HG02885 (cell line): ENCODE measurements around the gene ALPL.
"Not testable (repeated sequence)": the region's sequence is repeated elsewhere in the genome, so short reads cannot be mapped to it uniquely, and the experiment has no call there.

Experiments
- ATAC-seq: cut with Tn5 transposase; IDR thresholded peaks from one replicate; pipeline ENCODE4 v1.9.1; 2021; ENCODE audit warnings: mild to moderate bottlenecking; ENCODE audit not compliant: unreplicated experiment, poor library complexity

The ALPL gene

DNA sequence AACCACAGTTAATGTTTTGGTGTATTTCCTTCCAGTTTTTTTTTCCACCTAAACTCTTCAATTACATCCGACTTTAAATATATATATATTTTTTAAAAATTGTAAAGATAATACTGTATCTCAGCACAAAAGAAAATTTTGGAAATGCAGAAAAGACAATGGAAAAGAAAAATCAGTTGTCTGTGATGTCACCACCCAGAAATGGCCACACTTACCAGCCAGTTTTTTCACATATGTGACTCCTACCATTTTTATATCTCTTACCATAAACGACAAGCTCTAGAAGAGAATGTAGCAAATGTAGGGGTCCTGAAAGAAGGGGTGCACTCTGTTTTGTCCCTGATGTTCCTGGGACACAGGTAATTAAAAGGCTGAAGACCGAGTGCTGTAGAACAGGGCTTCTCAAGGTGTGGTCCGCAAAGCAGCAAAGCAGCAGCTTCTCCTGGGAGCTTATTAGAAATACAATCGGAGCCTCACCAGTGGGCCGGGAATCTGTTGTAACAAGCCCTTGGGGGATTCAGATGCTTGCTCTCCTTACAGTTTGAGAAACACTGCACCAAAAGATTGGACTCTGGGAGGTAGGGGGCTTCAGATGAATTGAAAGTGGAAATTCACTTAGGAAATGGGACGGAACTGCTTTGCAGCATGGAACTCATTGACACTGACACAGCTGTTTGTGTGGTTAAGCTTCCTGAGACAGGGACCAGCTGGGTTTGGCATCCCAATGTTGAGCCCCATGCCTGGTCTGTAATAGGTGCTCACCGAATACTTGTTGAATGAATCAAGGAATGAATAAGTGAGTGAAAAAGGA lies 44.1 kb downstream of the ALPL start:
- ATAC-seq, result no peak

DNA sequence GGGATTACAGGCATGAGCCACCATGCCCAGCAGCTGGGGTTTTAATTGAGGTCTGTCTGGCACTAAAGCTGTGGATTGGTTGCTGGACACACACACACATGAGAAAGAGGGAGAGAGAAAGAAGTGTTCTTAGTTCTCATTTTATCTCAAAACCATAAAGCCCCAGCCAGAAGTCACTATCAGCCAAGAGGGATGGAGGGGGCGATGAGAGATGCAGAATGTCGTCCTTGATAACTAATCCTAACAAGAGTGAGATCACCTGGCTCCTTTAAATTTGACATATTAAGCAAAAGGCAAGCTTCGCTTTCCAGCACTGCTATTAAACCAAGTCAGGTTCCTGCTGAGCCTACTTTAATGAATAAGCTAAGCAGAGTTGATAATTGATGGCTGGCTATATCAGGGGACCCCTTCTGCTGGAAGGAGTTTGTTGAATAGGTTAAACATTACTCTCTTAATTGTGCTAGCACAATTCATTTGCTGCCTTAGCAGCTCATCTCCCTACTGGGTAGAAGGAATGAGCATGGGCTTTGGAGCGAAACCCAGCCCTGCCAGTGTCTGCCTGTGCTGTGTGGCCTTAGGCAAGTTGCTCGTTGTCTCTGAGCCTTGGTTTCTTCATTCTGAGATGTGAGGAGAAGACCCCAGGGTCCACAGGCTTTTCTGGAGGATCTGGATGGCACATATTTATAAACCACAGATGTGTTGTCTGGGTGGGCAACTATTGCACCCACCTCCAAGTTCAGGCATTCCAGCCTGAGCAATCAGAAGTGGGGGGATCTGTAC lies 50.8 kb downstream of the ALPL start:
- ATAC-seq, result no peak

DNA sequence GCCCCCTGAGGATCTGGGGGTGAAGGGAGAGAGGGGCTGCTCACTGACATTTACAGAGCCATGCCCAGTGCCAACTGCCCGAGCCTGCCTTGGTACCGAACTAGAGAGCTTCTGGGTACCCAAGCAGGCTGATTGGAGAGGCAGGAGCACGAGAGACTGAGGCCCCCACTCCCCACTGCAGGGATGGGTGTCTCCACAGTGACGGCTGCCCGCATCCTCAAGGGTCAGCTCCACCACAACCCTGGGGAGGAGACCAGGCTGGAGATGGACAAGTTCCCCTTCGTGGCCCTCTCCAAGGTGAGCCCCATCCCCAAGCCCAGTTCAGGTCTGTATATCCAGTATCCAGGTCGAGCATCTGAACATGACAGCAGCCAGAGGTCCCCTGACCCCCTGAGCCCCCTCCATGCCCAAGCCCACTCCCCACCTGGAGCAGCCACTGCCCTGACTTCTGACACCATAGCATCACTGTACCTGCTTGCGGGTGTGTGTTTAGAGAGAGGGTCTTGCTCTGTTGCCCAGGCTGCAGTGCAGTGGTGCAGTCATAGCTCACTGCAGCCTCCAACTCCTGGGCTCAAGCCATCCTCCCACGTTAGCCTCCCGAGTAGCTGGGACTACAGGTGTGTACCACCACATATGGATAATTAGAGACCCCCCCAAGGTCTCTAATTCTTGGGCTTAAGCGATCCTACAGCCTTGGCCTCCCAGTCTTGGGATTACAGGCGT lies 51.9 kb downstream of the ALPL start:
- no peak for ATAC-seq

DNA sequence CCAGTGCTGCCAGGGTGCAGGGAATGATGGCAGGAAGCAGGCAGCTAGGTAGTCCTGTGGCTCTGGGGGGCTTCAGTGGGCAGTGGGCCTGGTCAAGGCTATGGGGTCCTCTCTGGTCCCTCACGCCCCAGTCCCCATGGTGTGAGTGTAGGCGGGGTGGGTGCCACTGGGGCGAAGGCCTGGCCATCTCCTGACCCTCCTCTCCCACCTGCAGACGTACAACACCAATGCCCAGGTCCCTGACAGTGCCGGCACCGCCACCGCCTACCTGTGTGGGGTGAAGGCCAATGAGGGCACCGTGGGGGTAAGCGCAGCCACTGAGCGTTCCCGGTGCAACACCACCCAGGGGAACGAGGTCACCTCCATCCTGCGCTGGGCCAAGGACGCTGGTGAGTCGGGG lies 53.7 kb downstream of the ALPL start:
- ATAC-seq, result no peak

DNA sequence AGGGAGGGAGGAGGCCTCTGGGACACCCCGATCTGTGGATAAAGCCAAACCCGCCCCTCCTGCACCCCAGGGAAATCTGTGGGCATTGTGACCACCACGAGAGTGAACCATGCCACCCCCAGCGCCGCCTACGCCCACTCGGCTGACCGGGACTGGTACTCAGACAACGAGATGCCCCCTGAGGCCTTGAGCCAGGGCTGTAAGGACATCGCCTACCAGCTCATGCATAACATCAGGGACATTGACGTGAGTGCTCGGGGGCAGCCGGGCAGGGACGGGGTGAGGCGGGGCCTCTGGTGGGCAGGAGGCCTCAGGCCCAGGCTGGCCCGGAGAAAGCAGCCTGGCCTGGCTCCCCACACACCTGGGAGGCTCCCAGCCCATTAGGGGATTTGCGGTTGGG lies 54.7 kb downstream of the ALPL start:
- ATAC-seq, result no peak

DNA sequence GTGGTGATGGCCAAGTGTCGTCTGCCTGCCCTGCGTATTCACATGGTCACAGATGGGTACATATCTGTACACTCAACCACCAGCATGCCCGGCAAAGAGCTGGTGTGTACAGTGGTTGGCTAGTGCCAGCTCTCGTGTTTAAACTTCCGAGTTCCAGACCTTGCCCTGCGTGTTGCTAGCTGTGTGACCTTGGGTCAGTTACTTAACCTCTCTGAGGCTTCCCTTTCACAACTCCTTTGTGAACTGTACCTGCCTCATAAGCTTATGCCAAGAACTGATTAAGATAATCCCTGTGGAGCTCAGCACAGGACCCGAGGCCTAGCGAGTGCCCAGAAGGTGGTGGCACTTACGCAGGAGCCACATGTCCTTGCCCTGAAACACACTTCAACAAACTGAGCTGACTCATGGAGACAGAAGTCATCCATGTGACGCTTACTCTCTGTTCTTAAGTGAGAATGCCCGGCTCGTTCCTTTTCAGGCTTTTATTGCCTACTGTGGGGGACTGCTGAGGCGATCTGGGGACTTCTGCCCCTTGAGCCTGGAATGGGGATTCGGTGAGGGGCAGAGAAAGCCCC lies 55.4 kb downstream of the ALPL start:
- ATAC-seq, result no peak

DNA sequence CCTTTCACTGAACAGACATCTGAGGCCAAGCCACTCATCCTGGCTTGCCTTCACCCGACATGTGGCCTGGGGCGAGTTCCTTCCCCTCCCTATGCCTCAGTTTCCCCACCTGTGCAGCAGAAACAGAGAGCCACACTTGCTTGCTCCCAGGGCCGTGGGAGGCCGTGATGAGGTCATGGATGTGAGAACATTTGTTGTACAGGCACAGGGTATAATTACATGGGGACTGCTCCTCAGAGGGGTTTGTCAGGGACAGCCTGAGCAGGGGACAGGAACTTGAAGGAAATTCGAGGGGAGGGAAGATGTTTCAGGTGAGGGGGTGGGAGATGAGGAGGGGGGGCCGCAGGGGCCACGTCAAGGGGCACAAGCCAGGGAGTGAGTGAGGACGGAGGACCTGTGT lies 56.1 kb downstream of the ALPL start:
- no peak for ATAC-seq

DNA sequence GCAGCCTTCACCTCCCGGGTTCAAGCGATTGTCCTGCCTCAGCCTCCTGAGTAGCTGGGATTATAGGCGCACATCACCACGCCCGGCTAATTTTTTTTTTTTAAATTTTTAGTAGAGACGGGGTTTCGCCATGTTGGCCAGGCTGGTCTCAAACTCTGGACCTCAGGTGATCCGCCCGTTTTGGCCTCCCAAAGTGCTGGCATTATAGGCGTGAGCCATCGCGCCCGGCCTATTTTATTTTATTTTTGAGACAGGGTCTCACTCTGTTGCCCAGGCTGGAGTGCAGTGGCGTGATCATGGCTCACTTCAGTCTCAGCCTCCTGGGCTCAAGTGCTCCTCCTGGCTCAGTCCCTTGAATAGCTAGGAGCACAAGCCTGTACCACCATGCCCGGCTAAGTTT lies 57.1 kb downstream of the ALPL start:
- ATAC-seq, result not testable (repeated sequence)

DNA sequence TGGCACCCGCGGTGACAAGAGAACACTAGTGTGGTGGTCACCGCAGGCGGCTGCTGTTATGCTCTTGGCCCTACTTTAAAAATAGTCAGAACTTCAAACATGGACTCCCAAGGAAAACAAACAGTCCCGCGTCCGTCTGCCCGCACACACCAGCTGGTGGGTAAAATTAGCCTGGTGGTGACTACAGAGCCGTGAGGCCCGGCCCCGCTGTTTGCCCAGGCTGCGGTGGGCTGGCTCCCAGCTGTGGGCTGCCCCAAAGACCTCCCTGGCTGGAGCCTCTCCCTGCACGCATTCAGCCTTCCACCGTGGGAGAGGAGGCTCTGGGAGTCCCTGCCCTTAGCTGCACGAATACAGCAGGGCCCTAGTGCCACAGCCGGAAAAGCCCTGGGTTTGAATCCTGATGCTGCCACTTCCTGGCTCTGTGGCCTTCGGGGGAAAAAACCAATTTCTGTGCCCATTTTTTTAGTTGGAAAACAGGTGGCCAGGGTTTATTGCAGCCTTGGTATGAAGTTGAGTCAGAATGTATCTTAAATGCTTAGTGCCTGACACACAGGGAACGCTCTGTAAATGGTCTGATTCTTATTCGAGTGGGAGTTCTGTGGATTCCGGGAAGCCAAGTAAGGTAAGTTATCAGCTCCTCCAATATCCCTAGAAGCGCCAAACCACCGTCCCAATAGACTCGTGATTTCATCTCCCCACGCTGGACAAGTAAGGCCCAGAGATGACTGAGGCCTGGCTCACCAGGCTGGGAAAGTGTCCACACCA lies 58.2 kb downstream of the ALPL start:
- no peak for ATAC-seq

DNA sequence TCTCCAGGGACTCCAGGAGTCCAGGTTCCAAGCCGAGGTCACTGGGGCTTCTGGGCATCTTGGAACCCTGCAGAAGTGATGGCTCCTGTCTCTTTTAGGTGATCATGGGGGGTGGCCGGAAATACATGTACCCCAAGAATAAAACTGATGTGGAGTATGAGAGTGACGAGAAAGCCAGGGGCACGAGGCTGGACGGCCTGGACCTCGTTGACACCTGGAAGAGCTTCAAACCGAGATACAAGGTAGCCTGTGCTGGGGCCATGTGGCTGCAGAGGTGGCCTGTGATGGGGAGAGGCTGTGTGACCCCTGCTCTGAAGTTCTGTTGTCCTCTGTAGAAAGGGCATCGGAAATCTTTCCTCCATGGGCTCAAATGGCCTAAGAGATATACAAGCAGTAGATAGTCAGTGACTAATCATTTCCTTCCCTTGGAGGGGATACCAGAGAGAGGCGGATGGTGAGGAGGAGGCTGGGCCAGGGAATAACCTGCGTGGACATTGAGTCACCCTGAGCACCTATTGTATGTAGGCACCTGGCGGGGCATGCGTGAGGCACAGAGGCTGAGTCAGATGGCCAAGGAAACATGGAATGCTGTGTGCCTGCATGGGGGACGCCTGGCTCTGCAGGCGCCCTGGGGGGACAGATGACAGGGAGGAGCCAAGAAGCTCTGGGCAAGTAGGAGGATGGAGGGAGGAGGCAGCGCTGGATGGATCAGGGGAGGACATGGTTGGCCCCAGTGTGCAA lies 59.0 kb downstream of the ALPL start:
- ATAC-seq, result no peak

DNA sequence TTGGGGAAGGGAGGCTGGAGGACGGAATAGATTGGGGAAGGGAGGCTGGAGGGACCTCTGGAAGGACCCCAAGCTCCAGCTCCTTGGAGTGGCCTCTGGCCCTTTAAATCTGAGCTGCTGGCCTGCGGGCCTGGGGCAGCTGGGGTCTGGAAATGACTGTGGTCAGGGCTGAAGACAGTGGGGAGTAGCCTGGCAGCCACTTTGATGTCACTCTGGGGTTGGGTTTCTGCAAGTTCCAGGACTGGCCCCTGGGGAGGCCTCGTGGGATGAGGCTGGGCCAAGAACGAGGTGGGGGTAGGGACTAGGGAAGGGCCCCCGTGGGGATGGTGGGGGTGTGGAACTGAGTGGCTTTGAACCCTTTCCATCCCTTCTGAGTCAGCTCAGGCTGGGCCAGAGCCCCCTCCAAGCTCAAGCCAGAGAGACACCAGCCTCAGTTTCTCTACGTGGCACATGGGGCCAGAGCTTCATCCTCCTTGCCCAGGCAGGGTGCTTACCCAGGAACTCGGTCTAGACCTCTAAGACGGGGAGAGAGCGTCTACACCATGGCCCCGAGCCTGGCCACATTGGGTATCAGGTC lies 59.7 kb downstream of the ALPL start:
- ATAC-seq, result no peak

DNA sequence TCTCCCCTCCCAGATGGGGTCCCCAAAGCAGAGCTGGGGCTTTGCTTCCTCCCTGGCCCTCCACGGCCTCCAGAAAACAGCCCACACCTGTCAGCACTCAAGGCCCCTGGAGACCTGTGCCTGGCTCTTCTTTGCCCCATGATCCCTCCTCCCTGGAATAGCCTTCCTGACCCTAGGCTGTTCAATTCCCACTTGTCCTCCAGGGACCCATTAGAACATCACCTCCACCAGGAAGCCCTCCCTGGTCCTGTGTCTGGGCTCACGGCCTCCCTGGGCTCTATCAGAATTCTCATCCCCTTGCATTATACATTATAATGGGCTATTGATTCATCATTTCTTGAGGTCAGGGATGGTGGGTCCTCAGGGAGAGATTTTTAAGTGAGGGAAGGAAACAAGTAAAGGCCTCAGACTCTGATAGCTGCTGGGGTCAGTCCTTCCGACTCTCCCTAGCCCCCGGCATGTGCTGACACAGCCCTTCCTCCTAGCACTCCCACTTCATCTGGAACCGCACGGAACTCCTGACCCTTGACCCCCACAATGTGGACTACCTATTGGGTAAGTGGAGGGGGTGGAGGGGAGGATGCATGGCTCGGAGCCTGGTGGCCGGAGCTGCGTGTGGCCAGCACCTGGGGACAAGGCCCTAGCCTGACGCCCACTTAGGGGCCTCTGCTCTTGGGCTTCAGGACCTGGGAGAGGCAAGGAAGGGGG lies 60.8 kb downstream of the ALPL start:
- ATAC-seq, result no peak

DNA sequence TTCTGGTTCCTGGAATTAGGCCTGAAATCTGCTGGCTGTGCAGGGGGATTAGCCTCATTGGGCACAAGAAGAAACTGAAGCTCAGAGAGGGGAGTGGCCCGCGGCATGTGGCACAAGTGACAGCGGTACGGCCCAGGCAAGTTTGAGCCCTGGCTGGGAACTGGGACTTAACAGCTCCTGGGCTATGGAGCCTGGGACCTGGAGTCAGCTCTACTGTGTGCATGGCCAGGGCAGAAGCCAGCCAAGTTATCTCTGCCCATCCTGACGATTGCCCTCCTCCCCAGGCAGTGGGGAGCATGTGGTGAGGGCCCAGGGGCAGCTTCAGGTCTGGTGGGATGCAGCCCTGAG lies 61.3 kb downstream of the ALPL start:
- no peak for ATAC-seq

DNA sequence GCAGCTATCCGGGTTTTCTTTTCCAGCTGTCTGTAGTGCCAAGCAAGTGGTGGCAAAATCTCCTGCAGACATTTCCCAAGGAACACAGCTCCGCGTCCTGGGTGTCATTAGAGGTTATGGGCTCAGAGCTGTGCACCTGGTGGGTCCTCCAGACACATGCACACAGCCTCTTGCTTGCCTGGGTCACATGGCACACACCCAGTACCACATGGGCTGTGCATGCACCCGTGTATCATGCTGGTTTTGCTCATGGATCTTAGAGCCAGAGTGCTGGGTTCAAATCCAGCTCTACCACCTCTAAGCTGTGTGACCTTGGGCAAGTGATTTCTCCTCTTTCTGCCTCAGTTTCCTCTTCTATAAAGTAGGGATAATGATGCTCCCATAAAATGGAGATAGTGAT lies 61.7 kb downstream of the ALPL start:
- no peak for ATAC-seq

DNA sequence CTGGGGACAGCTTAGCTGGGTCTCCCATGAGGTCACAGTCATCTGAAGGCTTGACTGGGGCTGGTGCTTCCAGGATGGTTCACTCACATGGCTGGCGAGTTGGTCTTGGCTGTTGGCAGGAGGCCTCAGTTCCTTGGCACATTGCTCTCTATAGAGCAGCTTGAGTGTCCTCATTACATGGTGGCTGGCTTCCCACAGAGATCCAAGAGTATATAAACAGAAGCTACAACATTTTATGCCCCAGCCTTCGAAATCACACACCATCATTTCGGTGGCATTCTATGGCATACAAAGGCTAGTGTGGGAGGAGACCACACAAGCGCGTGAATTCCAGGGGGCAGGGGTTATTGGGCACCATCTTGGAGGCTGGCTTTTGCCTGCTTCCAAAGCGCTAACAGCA lies 63.0 kb downstream of the ALPL start:
- no peak for ATAC-seq

DNA sequence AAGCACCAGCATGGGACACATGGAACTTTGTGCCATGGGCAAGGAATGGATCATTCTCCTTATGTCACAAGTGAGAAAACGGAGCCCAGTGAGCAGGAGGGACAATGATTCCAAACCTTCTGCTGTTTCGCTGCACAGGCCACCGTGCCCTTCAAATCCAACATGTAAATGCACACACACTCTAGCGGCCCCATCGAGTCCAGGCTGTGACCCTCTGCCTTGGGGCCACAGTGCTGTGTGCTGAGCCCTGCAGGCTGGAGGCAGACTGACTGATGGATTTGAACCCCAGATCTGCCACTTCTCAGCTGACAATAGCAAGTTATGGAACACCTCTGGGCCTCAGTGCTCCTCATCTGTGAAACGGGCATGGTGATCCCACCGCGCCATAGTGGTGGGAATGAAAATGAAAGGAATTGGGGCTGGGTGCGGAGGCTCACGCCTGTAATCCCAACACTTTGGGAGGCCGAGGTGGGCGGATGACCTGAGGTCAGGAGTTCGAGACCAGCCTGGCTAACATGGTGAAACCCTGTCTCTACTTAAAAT lies 63.6 kb downstream of the ALPL start:
- no peak for ATAC-seq

DNA sequence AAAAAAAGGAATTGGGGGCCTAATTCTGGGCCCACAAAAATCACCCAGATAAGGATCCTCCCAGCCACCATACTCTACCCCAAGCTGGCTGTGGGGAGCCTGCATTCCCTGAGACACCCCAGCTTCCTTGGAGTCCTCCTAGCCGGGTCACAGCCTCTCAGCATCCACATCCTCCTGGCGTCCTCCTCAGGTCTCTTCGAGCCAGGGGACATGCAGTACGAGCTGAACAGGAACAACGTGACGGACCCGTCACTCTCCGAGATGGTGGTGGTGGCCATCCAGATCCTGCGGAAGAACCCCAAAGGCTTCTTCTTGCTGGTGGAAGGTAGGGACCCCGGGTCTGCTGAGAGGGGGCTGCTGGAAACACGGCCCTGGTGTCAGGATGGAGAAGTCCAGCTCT lies 64.3 kb downstream of the ALPL start:
- no peak for ATAC-seq

DNA sequence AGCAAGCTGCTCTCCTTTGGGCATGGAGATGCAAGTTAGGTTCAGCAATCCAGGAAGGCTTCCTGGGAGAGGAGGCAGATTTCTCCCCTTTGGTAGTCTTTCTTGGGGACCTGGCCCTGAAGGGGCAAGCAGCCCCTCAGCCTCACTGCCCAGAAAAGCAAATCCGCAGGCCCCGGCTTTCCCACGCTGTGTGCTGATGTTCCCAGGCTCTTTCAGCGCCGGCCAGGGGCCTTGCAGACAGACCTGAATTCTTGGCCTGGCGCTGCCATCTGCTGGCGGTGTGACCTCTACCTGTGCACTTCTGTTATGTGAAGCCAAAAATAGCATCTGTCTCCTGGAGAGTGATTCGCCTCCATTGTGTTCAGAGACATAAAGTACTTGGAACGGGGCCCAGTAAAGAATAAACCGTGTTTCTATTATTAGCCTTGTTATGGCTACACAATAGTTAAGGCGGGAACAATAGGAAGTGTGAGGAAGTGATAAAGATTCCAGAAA lies 64.8 kb downstream of the ALPL start:
- ATAC-seq, result no peak
